Endometrial microvascular endothelial cells (primary cell): ENCODE data around the gene ST7. TPM values are rescaled to one million over a fixed set of nuclear protein-coding genes. Genes with fewer than 3 reads are reported as not detected.
"Not testable (repeated sequence)": the region's sequence is repeated elsewhere in the genome, so short reads cannot be mapped to it uniquely, and the experiment has no call there.

Experiments used
- in situ Hi-C: cut with HindIII; loops from 2 replicates; pipeline ENCODE4 v1.10.0; 2017; ENCODE audit warnings: low sequenced_read_pairs, low pct_unique_long_range_greater_than_20kb; ENCODE audit errors: inconsistent ontology term
- total RNA-seq: library from RNA; depleted of rRNA; stranded (reverse); fragments of >200 nt; gene quantifications from one replicate; pipeline ENCODE4 v1.2.3, GENCODE V29; 2015; ENCODE audit errors: inconsistent ontology term

ST7 gene
- total RNA-seq, 1 donor from 2014 or later, result 24.0 TPM

- in situ Hi-C loops, result no loop called here
Observed at GRCh38 chr7:116970238-116970910, 17.1 kb downstream of the ST7 start.

DNA sequence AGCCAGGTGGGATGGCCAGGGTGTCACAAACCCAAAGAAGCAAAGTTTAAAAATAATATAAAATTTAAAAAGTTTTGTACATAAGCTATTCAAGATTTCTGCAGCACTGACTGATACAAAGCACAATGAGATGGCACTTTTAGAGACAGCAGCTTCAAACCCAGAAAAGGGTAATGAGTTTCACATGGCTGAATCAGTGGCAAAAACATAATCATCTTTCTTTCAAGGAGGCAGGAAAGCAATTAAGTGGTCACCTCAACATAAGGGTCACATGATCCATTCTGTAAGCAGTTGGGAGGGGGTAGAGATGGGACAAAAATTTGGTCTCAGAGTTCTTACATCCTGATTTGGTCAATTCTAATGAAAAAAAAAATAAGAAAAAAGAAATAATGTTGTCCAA, 17.9 kb downstream of the ST7 start:
- in situ Hi-C loops, result not testable (repeated sequence)

GRCh38 chr7:116971869-116972268, 18.6 kb downstream of the ST7 start:
- in situ Hi-C loops, result no loop called here

GRCh38 chr7:116975024-116975423, 21.7 kb downstream of the ST7 start:
- in situ Hi-C loops, result not testable (repeated sequence)

- in situ Hi-C loops, result no loop called here
Observed at GRCh38 chr7:116977172-116977571, 23.9 kb downstream of the ST7 start.

- in situ Hi-C loops, result no loop called here
Observed at GRCh38 chr7:116978006-116978405, 24.7 kb downstream of the ST7 start.

DNA sequence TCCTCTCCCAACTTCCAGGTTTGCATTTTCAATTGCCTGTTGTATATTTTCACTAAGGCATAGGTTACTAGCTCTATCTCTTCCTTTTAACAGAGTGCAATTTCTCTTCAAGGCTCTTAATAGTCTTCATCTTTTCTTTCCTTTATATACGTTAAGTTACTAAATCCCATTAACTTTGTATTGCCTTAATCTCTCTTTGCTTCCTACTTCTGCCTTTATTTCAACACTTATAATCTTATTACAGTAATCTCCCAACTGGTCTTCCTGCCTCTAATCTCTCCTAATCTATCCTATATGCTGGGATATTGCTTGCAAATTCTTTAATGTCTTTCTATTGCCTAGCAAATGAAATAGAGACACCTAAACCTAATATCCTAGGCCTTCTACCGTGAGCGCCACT, 26.1 kb downstream of the ST7 start:
- in situ Hi-C loops, result no loop called here

- in situ Hi-C loops, result no loop called here
Observed at GRCh38 chr7:116980354-116980753, 27.1 kb downstream of the ST7 start.

GRCh38 chr7:116981939-116982338, 28.6 kb downstream of the ST7 start:
- in situ Hi-C loops, result no loop called here

- in situ Hi-C loops, result no loop called here
Observed at GRCh38 chr7:116984511-116984910, 31.2 kb downstream of the ST7 start.

GRCh38 chr7:116984917-116985316, 31.6 kb downstream of the ST7 start:
- in situ Hi-C loops, result no loop called here

- in situ Hi-C loops, result no loop called here
Observed at GRCh38 chr7:116985575-116985974, 32.3 kb downstream of the ST7 start.

DNA sequence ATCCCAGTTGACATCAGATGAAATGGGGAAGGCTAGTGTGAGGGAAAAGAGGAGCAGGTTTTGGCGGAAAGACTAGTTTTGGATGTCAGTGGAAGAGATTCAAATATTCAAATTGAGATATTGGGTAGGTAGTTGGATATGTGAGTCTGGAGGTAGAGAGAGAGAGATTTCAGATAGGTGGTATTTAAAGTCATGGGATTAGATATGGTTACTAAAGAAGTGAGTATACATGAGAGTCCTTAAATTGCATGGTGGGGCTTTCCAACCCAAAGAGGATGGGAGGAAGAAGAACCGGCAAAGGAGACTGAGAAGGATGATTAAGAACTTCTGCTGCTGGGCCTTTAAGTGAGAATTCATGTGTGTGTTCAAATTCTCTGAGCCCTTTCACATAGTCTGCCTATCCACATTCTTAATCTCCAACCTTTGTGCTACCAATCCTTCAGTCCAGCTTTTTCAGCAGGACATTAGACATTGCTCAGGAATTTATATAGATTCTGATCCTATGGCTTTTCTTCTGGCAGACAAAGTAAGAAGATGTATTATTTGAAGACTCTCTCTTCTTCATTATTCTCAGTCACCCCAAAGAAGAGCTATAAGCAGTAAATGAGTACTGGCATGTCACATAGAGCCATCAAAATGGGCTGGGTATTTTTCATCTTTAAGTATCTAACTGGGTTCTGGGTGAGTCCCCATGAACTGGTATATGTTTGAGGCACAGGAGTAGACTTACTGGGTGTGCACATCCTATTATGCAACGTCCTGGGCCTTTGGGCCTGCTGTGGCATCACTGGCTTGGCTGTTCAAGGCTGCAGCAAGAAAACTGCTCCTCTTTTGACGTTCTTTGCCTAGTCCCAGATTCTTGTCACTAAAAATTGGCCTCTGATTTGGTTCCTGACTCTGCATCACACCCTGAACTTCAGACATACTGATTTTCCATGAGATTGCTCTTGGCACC, 33.6 kb downstream of the ST7 start:
- in situ Hi-C loops, result no loop called here

DNA sequence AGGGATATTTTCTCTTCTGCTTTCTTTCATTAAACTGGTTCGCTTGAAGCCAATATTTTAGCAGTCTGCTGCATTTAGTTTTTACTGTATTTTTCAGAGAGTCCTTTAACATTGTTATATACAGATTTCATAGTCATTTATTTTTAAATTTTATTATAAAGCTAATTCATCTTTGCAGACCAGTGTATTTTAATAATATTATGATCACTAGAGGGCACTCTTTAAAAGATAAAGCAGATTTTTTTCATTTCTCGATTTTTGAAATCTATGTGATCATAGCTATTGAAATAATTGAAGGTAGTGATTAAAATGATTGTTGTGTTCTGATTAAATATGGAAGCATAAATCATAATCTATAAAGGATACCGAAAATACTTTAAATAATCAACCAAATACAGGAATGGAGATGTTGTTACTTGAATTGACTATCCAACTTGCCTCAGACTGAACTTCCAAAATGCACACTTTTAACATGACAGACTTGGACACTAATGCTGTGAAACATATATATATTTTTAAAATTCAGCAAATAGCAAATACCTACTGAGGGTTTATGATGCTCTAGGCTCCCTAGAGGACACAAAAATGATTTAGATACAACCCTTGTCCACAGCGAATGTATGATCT, 35.2 kb downstream of the ST7 start:
- in situ Hi-C loops, result no loop called here

GRCh38 chr7:116990056-116990455, 36.8 kb downstream of the ST7 start:
- in situ Hi-C loops, result no loop called here

- in situ Hi-C loops, result no loop called here
Observed at GRCh38 chr7:116991233-116991632, 37.9 kb downstream of the ST7 start.

- in situ Hi-C loops, result no loop called here
Observed at GRCh38 chr7:116994611-116995010, 41.3 kb downstream of the ST7 start.

GRCh38 chr7:116997972-116998371, 44.7 kb downstream of the ST7 start:
- in situ Hi-C loops, result no loop called here

- in situ Hi-C loops, result no loop called here
Observed at GRCh38 chr7:116998567-116999175, 45.4 kb downstream of the ST7 start.
